Measurements from ENCODE around the gene SPATA33.

GRCh38 chr16:89711601-89712273 lies 54.1 kb downstream of the SPATA33 start:
- TF ChIP-seq POLR2A (IDR thresholded peaks at IDR 0.05; ENCODE audit: low read length) (peak; percentile 36), GATA1 (IDR thresholded peaks at IDR 0.05; ENCODE audit: low read depth, low read length) (no peak)
